H9 (cell line): ENCODE results near the gene TM4SF5. TPM values are rescaled to one million over a fixed set of nuclear protein-coding genes. Genes with fewer than 3 reads are reported as not detected.
A peak's percentile ranks its signal among the peaks of the same experiment; 100 is the strongest.

Source experiments
- DNase-seq: peaks from one replicate; pipeline ENCODE4 v3.0.0-alpha.2; 2017
- H2AFZ ChIP-seq: one replicate; pipeline ENCODE4 v1.6.1; 2013; ENCODE audit warnings: mild to moderate bottlenecking, low read length, control low read depth, moderate library complexity
- H2AK5ac ChIP-seq: 2 replicates; pipeline ENCODE4 v1.6.1; 2013; ENCODE audit warnings: low read length, control low read depth, mixed read lengths; ENCODE audit not compliant: insufficient read length
- H2BK120ac ChIP-seq: one replicate; pipeline ENCODE4 v1.6.1; 2013; ENCODE audit warnings: low read depth, mild to moderate bottlenecking, low read length, control low read depth, inconsistent platforms; ENCODE audit not compliant: poor library complexity, severe bottlenecking
- H2BK12ac ChIP-seq: 2 replicates; pipeline ENCODE4 v1.6.1; 2013; ENCODE audit warnings: low read length, control low read depth, mixed read lengths, low read depth; ENCODE audit not compliant: insufficient read length
- H2BK15ac ChIP-seq: 2 replicates; pipeline ENCODE4 v1.6.1; 2013; ENCODE audit warnings: low read depth, low read length, control low read depth
- H2BK20ac ChIP-seq: one replicate; pipeline ENCODE4 v1.6.1; 2013; ENCODE audit warnings: low read depth, mild to moderate bottlenecking, low read length, control low read depth, inconsistent platforms; ENCODE audit not compliant: poor library complexity, severe bottlenecking
- H2BK5ac ChIP-seq: 2 replicates; pipeline ENCODE4 v1.6.1; 2013; ENCODE audit warnings: low read length, control low read depth, mixed read lengths; ENCODE audit not compliant: insufficient read length
- H3K14ac ChIP-seq: 2 replicates; pipeline ENCODE4 v1.6.1; 2013; ENCODE audit warnings: low read length, control low read depth; ENCODE audit not compliant: insufficient read depth
- H3K18ac ChIP-seq: 2 replicates; pipeline ENCODE4 v1.6.1; 2013; ENCODE audit warnings: low read depth, mild to moderate bottlenecking, mixed read lengths, low read length, control low read depth; ENCODE audit not compliant: insufficient read length
- H3K23ac ChIP-seq: 2 replicates; pipeline ENCODE4 v1.6.1; 2013; ENCODE audit warnings: low read length, control low read depth, mixed read lengths, low read depth; ENCODE audit not compliant: insufficient read length
- H3K23me2 ChIP-seq: 2 replicates; pipeline ENCODE4 v1.6.1; 2013; ENCODE audit warnings: low read depth, mild to moderate bottlenecking, mixed read lengths, low read length, control low read depth; ENCODE audit not compliant: insufficient read length, poor library complexity, severe bottlenecking
- H3K27ac ChIP-seq: 2 replicates; pipeline ENCODE4 v1.5.1; 2013; ENCODE audit warnings: low read length, control low read depth, mixed read lengths, low read depth; ENCODE audit not compliant: insufficient read length
- H3K27me3 ChIP-seq: 2 replicates; pipeline ENCODE4 v1.6.1; 2013; ENCODE audit warnings: low read length, control low read depth, inconsistent platforms; ENCODE audit not compliant: insufficient read depth
- H3K4ac ChIP-seq: 2 replicates; pipeline ENCODE4 v1.6.1; 2013; ENCODE audit warnings: low read depth, mild to moderate bottlenecking, control low read depth, inconsistent platforms, low read length, moderate library complexity
- H3K4me1 ChIP-seq: 2 replicates; pipeline ENCODE4 v1.6.1; 2013; ENCODE audit warnings: low read length, control low read depth, inconsistent platforms; ENCODE audit not compliant: insufficient read depth
- H3K4me2 ChIP-seq: 2 replicates; pipeline ENCODE4 v1.6.1; 2013; ENCODE audit warnings: low read length, control low read depth, mixed read lengths; ENCODE audit not compliant: insufficient read length, insufficient read depth
- H3K56ac ChIP-seq: 2 replicates; pipeline ENCODE4 v1.6.1; 2013; ENCODE audit warnings: low read depth, mild to moderate bottlenecking, mixed read lengths, low read length, control low read depth; ENCODE audit not compliant: insufficient read length
- H3K79me1 ChIP-seq: 2 replicates; pipeline ENCODE4 v1.6.1; 2013; ENCODE audit warnings: low read depth, mild to moderate bottlenecking, moderate library complexity, low read length, control low read depth, inconsistent platforms; ENCODE audit not compliant: insufficient read depth, poor library complexity, severe bottlenecking
- H3K79me2 ChIP-seq: 2 replicates; pipeline ENCODE4 v1.6.1; 2013; ENCODE audit warnings: low read length, control low read depth, inconsistent platforms; ENCODE audit not compliant: insufficient read depth
- H3K9ac ChIP-seq: 2 replicates; pipeline ENCODE4 v1.6.1; 2013; ENCODE audit warnings: low read length, control low read depth, mixed read lengths; ENCODE audit not compliant: insufficient read length; ENCODE audit errors: extremely low read depth
- H3K9me3 ChIP-seq: one replicate; pipeline ENCODE4 v1.6.1; 2013; ENCODE audit warnings: low read depth, low read length, inconsistent platforms; ENCODE audit not compliant: control insufficient read depth
- H3T11ph ChIP-seq: one replicate; pipeline ENCODE4 v1.6.1; 2013; ENCODE audit warnings: mild to moderate bottlenecking, low read length, control low read depth, inconsistent platforms
- H4K20me1 ChIP-seq: one replicate; pipeline ENCODE4 v1.6.1; 2013; ENCODE audit not compliant: control insufficient read depth, insufficient read length, insufficient read depth
- H4K5ac ChIP-seq: 2 replicates; pipeline ENCODE4 v1.6.1; 2013; ENCODE audit warnings: low read depth, mild to moderate bottlenecking, mixed read lengths, low read length, control low read depth; ENCODE audit not compliant: insufficient read length
- H4K8ac ChIP-seq: replicated peaks from 2 replicates; pipeline ENCODE4 v1.6.1; 2013; ENCODE audit warnings: low read length, control low read depth, mixed read lengths, low read depth; ENCODE audit not compliant: insufficient read length
- H4K91ac ChIP-seq: 2 replicates; pipeline ENCODE4 v1.6.1; 2013; ENCODE audit warnings: low read depth, mild to moderate bottlenecking, moderate library complexity, mixed read lengths, low read length, control low read depth; ENCODE audit not compliant: insufficient read length
- H3K27ac Mint-ChIP-seq, 3 experiments: 2 replicates in 2 of 3; 3 replicates in 1 of 3; pipeline ENCODE4 v1.8.0; 2020 to 2021; ENCODE audit warnings: mixed read lengths in 3 of 3, mild to moderate bottlenecking in 1 of 3, moderate library complexity in 1 of 3
- H3K27me3 Mint-ChIP-seq: 2 replicates; pipeline ENCODE4 v1.8.0; 2021; ENCODE audit warnings: low read depth, mild to moderate bottlenecking, moderate library complexity, mixed read lengths
- H3K36me3 Mint-ChIP-seq, 3 experiments: 2 replicates in 2 of 3; 3 replicates in 1 of 3; pipeline ENCODE4 v1.8.0; 2020 to 2021; ENCODE audit warnings: low read depth in 3 of 3, mixed read lengths in 3 of 3; ENCODE audit not compliant: insufficient read depth in 1 of 3
- H3K4me1 Mint-ChIP-seq, 2 experiments: 2 replicates each; pipeline ENCODE4 v1.8.0; 2020; ENCODE audit warnings: mixed read lengths in 2 of 2
- H3K4me3 Mint-ChIP-seq, 2 experiments: 2 replicates in 1 of 2; 3 replicates in 1 of 2; pipeline ENCODE4 v1.8.0; 2020 to 2021; ENCODE audit warnings: mild to moderate bottlenecking in 2 of 2, mixed read lengths in 2 of 2, moderate library complexity in 1 of 2
- H3K9me3 Mint-ChIP-seq, 2 experiments: 2 replicates in 1 of 2; 3 replicates in 1 of 2; pipeline ENCODE4 v1.8.0; 2020; ENCODE audit warnings: mild to moderate bottlenecking in 2 of 2, mixed read lengths in 2 of 2, moderate library complexity in 1 of 2
- WGBS: extraction: QIAGEN DNeasy Blood & Tissue Kit; methylation state at CpG from one replicate; pipeline ENCODE4 v1.1.7; 2013; ENCODE audit warnings: missing lambda C conversion rate, low lambda C conversion rate, mixed read lengths; ENCODE audit not compliant: insufficient read length; ENCODE audit errors: extremely low coverage; 5-methylcytosine and 5-hydroxymethylcytosine counted together
- total RNA-seq: library from RNA; stranded (reverse); gene quantifications from 2 replicates; pipeline ENCODE4 v1.2.1, GENCODE V29; 2021
- TF ChIP-seq, protein P1 (sequence below): fragments of 200-600 bp; sonication (generic); conservative IDR thresholded peaks from 3 replicates; pipeline ENCODE4 v1.8.0; 2021; ENCODE audit warnings: antibody characterized with exemption, mild to moderate bottlenecking

The TM4SF5 gene
- total RNA-seq, 1 experiment from 2014 or later = not detected

- Histone ChIP-seq H2BK120ac (no peak overlapping the region), H3T11ph (no peak overlapping the region), H3K4me1 (no peaks in the 10 kb centered on the region), H4K8ac (no peak overlapping the region), H3K14ac (no peak overlapping the region), H4K5ac (no peak overlapping the region), H3K56ac (no peak overlapping the region), H2AFZ (no peak overlapping the region), H3K18ac (no peak overlapping the region), H3K9me3 (no peaks in the 10 kb centered on the region), H3K4ac (no peak overlapping the region), H4K91ac (no peak overlapping the region), H3K27me3 (no peaks in the 10 kb centered on the region), H3K27ac (no peak overlapping the region), H2BK5ac (no peak overlapping the region), H3K4me2 (no peak overlapping the region), H2BK20ac (no peak overlapping the region), H2AK5ac (no peak overlapping the region), H3K23me2 (peaks cover 5% of the 10 kb centered on the region), H2BK15ac (no peak overlapping the region), H2BK12ac (no peak overlapping the region), H3K9ac (no peak overlapping the region), H4K20me1 (no peaks in the 10 kb centered on the region), H3K79me2 (no peaks in the 10 kb centered on the region), H3K23ac (no peak overlapping the region), H3K79me1 (no peaks in the 10 kb centered on the region)
- DNase-seq = no peak
- no CpG with 5 or more reads among the region's 6 CpGs for WGBS
- Mint-ChIP-seq H3K27me3 (no peaks in the 10 kb centered on the region; the same call in 1 of the 2 replicates), H3K4me1 (peaks cover 15 to 16% of the 10 kb centered on the region in 2 experiments), H3K9me3 (no peaks in the 10 kb centered on the region), H3K27ac (no peak overlapping the region; a peak in 1 of 7 replicates), H3K4me3 (peak overlapping the region; percentile 86 to 96), H3K36me3 (peaks cover 14 to 33% (median 30%) of the 10 kb centered on the region in 3 experiments; a peak in 6 of 7 replicates)
- TF ChIP-seq, protein P1, sequence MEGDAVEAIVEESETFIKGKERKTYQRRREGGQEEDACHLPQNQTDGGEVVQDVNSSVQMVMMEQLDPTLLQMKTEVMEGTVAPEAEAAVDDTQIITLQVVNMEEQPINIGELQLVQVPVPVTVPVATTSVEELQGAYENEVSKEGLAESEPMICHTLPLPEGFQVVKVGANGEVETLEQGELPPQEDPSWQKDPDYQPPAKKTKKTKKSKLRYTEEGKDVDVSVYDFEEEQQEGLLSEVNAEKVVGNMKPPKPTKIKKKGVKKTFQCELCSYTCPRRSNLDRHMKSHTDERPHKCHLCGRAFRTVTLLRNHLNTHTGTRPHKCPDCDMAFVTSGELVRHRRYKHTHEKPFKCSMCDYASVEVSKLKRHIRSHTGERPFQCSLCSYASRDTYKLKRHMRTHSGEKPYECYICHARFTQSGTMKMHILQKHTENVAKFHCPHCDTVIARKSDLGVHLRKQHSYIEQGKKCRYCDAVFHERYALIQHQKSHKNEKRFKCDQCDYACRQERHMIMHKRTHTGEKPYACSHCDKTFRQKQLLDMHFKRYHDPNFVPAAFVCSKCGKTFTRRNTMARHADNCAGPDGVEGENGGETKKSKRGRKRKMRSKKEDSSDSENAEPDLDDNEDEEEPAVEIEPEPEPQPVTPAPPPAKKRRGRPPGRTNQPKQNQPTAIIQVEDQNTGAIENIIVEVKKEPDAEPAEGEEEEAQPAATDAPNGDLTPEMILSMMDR = no peak
Observed at GRCh38 chr17:4808378-4808767, 36.7 kb downstream of the TM4SF5 start.
